H1 (cell line): ENCODE measurements around the gene POLR3C. TPM values are rescaled to one million over a fixed set of nuclear protein-coding genes. Genes with fewer than 3 reads are reported as not detected.

Source experiments
- CTCF ChIA-PET: fragments of 300-600 bp; sonication (Branson Sonifier 250); formaldehyde crosslinking; loops from one replicate; lab custom pipeline; 2021; ENCODE audit not compliant: partially characterized antibody; lab: Charles Lee
- POLR2A ChIA-PET: fragments of 300-600 bp; sonication (Branson Sonifier 250); formaldehyde crosslinking; loops from one replicate; lab custom pipeline; 2021; ENCODE audit warnings: inconsistent platforms; ENCODE audit not compliant: partially characterized antibody; lab: Charles Lee
- DNase-seq, 2 experiments: peaks; one replicate each; pipeline versions ENCODE4 v3.0.0 to v3.0.0-alpha.2; 2010 to 2022; ENCODE audit warnings: low spot score in 2 of 2, low read depth in 1 of 2, mixed read lengths in 1 of 2
- FAIRE-seq: peaks from 2 replicates; lab custom pipeline; 2011; peaks lifted over from hg19 to GRCh38; lab: Jason Lieb, UNC
- H2AFZ ChIP-seq: 2 replicates; pipeline ENCODE4 v1.8.1; 2012; ENCODE audit warnings: low read length, inconsistent platforms
- H2AK5ac ChIP-seq: 2 replicates; pipeline ENCODE4 v1.6.1; 2013; ENCODE audit warnings: low read depth, low read length
- H2BK120ac ChIP-seq: replicated peaks from 2 replicates; pipeline ENCODE3; 2013; ENCODE audit warnings: low read depth, low read length, inconsistent platforms
- H2BK12ac ChIP-seq: 2 replicates; pipeline ENCODE4 v1.6.1; 2013; ENCODE audit warnings: low read depth, low read length
- H2BK15ac ChIP-seq: 2 replicates; pipeline ENCODE4 v1.6.1; 2013; ENCODE audit warnings: low read length
- H2BK20ac ChIP-seq: 2 replicates; pipeline ENCODE4 v1.6.1; 2013; ENCODE audit warnings: low read length
- H2BK5ac ChIP-seq: 2 replicates; pipeline ENCODE4 v1.6.1; 2013; ENCODE audit warnings: low read depth, low read length
- H3K14ac ChIP-seq: 2 replicates; pipeline ENCODE4 v1.6.1; 2013; ENCODE audit warnings: inconsistent platforms; ENCODE audit not compliant: insufficient read length
- H3K18ac ChIP-seq: 2 replicates; pipeline ENCODE4 v1.6.1; 2013; ENCODE audit warnings: low read length; ENCODE audit errors: extremely low read depth
- H3K23ac ChIP-seq: 2 replicates; pipeline ENCODE4 v1.6.1; 2013; ENCODE audit warnings: inconsistent platforms; ENCODE audit not compliant: insufficient read length
- H3K23me2 ChIP-seq: 2 replicates; pipeline ENCODE4 v1.6.1; 2013; ENCODE audit warnings: low read depth, low read length
- H3K27ac ChIP-seq: 2 replicates; pipeline ENCODE4 v1.6.1; 2011; ENCODE audit warnings: low read depth, low read length, inconsistent platforms
- H3K27me3 ChIP-seq, 4 experiments: replicated peaks in 1 of 4; 1 replicate in 1 of 4; 2 replicates in 3 of 4; pipeline versions ENCODE4 v1.6.1 to v1.8.1; 2011 to 2013; ENCODE audit warnings: low read length in 3 of 4, mild to moderate bottlenecking in 3 of 4, inconsistent platforms in 2 of 4, mixed read lengths in 2 of 4, moderate library complexity in 1 of 4; ENCODE audit not compliant: control insufficient read depth in 3 of 4, insufficient read depth in 3 of 4; ENCODE audit errors: extremely low read depth in 1 of 4
- H3K36me3 ChIP-seq, 4 experiments: 2 replicates each; pipeline versions ENCODE4 v1.6.1 to v1.8.1; 2011 to 2013; ENCODE audit warnings: mild to moderate bottlenecking in 4 of 4, low read length in 3 of 4, moderate library complexity in 2 of 4, control low read depth in 1 of 4, inconsistent platforms in 1 of 4; ENCODE audit not compliant: insufficient read depth in 4 of 4, control insufficient read depth in 2 of 4
- H3K4ac ChIP-seq: replicated peaks from 2 replicates; pipeline ENCODE3; 2013; ENCODE audit warnings: low read length, low read depth, mixed read lengths, inconsistent platforms; ENCODE audit not compliant: insufficient read length
- H3K4me1 ChIP-seq, 4 experiments: replicated peaks in 1 of 4; 1 replicate in 1 of 4; 2 replicates in 3 of 4; pipeline versions ENCODE4 v1.6.1 to v1.8.1; 2011 to 2013; ENCODE audit warnings: low read length in 3 of 4, inconsistent platforms in 2 of 4, mixed read lengths in 1 of 4; ENCODE audit not compliant: insufficient read depth in 4 of 4, control insufficient read depth in 3 of 4
- H3K4me2 ChIP-seq, 2 experiments: 2 replicates each; pipeline versions ENCODE4 v1.6.1 to v1.8.1; 2011 to 2013; ENCODE audit warnings: low read depth in 2 of 2, low read length in 2 of 2, control low read depth in 1 of 2, inconsistent platforms in 1 of 2, mild to moderate bottlenecking in 1 of 2; ENCODE audit not compliant: insufficient read depth in 1 of 2
- H3K4me3 ChIP-seq, 4 experiments: fragments of 200-600, 300-600 bp in 1 of 4; sonication (generic), shearing (Covaris generic), sonication (Bioruptor Twin) in 1 of 4; 2 replicates each; pipeline versions ENCODE4 v1.5.1 to v1.8.1; 2011 to 2016; ENCODE audit warnings: low read length in 4 of 4, low read depth in 3 of 4, control low read depth in 2 of 4, inconsistent platforms in 2 of 4, mild to moderate bottlenecking in 2 of 4, mixed read lengths in 1 of 4, moderate library complexity in 1 of 4; ENCODE audit not compliant: insufficient read depth in 2 of 4; ENCODE audit errors: extremely low read depth in 1 of 4
- H3K56ac ChIP-seq: replicated peaks from 2 replicates; pipeline ENCODE3; 2013; ENCODE audit warnings: low read depth, mild to moderate bottlenecking, mixed read lengths, low read length, inconsistent platforms; ENCODE audit not compliant: insufficient read length
- H3K79me1 ChIP-seq: 2 replicates; pipeline ENCODE4 v1.6.1; 2013; ENCODE audit warnings: low read depth, low read length, control low read depth
- H3K79me2 ChIP-seq, 2 experiments: 2 replicates each; pipeline versions ENCODE4 v1.6.1 to v1.8.1; 2012 to 2013; ENCODE audit warnings: low read length in 2 of 2, mild to moderate bottlenecking in 2 of 2, inconsistent platforms in 1 of 2; ENCODE audit not compliant: insufficient read depth in 2 of 2, control insufficient read depth in 1 of 2
- H3K9ac ChIP-seq, 4 experiments: replicated peaks in 1 of 4; 1 replicate in 1 of 4; 2 replicates in 3 of 4; pipeline versions ENCODE4 v1.6.1 to v1.8.1; 2011 to 2013; ENCODE audit warnings: low read depth in 3 of 4, low read length in 3 of 4, control low read depth in 2 of 4, mild to moderate bottlenecking in 2 of 4, moderate library complexity in 2 of 4, inconsistent platforms in 1 of 4; ENCODE audit errors: extremely low read depth in 1 of 4
- H3K9me3 ChIP-seq, 2 experiments: 2 replicates each; pipeline versions ENCODE4 v1.6.1 to v1.8.1; 2012 to 2013; ENCODE audit warnings: mild to moderate bottlenecking in 2 of 2, moderate library complexity in 2 of 2, control low read depth in 1 of 2, inconsistent platforms in 1 of 2, low read depth in 1 of 2, low read length in 1 of 2, mixed read lengths in 1 of 2; ENCODE audit not compliant: insufficient read depth in 2 of 2
- H4K20me1 ChIP-seq, 2 experiments: replicated peaks in 1 of 2; 2 replicates each; pipeline versions ENCODE3 to v1.8.1; 2011 to 2013; ENCODE audit warnings: inconsistent platforms in 2 of 2, low read length in 2 of 2, mild to moderate bottlenecking in 1 of 2; ENCODE audit not compliant: insufficient read depth in 2 of 2, control insufficient read depth in 1 of 2
- H4K5ac ChIP-seq: 2 replicates; pipeline ENCODE4 v1.6.1; 2013; ENCODE audit warnings: low read length, low read depth, mixed read lengths, inconsistent platforms; ENCODE audit not compliant: insufficient read length
- H4K8ac ChIP-seq: 2 replicates; pipeline ENCODE4 v1.8.0; 2013; ENCODE audit warnings: mild to moderate bottlenecking, moderate library complexity, low read length, inconsistent platforms; ENCODE audit not compliant: insufficient read depth; ENCODE audit errors: extremely low read depth
- H4K91ac ChIP-seq: replicated peaks from 2 replicates; pipeline ENCODE3; 2013; ENCODE audit warnings: low read length, mixed read lengths, inconsistent platforms; ENCODE audit not compliant: insufficient read length
- EP300 ChIP-seq, 2 experiments: IDR thresholded peaks; 1 replicate in 1 of 2; 2 replicates in 1 of 2; pipeline ENCODE4 v1.6.1; 2011 to 2012; ENCODE audit warnings: low read depth in 2 of 2, low read length in 2 of 2, mild to moderate bottlenecking in 2 of 2, borderline replicate concordance in 1 of 2, inconsistent platforms in 1 of 2, moderate library complexity in 1 of 2
- NRF1 ChIP-seq: IDR thresholded peaks from 2 replicates; pipeline ENCODE4 v1.6.1; 2011; ENCODE audit warnings: mild to moderate bottlenecking, low read depth, low read length, improper control_type of control experiment
- RNF2 ChIP-seq: fragments of 200-900, 300-1000 bp; sonication (generic); IDR thresholded peaks from 2 replicates; pipeline ENCODE4 v1.7.1; 2016; ENCODE audit warnings: borderline replicate concordance, low read depth, mild to moderate bottlenecking, antibody characterized with exemption, low read length; ENCODE audit not compliant: poor library complexity, severe bottlenecking; ENCODE audit errors: missing control alignments
- SAP30 ChIP-seq: fragments of 300-600 bp; sonication (generic); IDR thresholded peaks from 2 replicates; pipeline ENCODE4 v1.7.1; 2012; ENCODE audit warnings: low read length, moderate library complexity, mild to moderate bottlenecking, inconsistent platforms; ENCODE audit not compliant: insufficient read depth, insufficient replicate concordance
- SUZ12 ChIP-seq: fragments of 200-600 bp; sonication (generic); IDR thresholded peaks from 2 replicates; pipeline ENCODE4 v1.6.1; 2012; ENCODE audit warnings: mild to moderate bottlenecking, inconsistent platforms, low read length, moderate library complexity, mixed read lengths
- TBP ChIP-seq: IDR thresholded peaks from 2 replicates; pipeline ENCODE4 v1.6.1; 2011; ENCODE audit warnings: low read depth, low read length, improper control_type of control experiment
- polyA plus RNA-seq, 7 experiments: library from polyadenylated mRNA; depleted of rRNA in 3 of 7; stranded (reverse) in 5 of 7; unstranded in 2 of 7; fragments of >200 nt in 5 of 7; fragments of 200-250 nt in 2 of 7; gene quantifications; 1 replicate in 5 of 7; 2 replicates in 1 of 7; 4 replicates in 1 of 7; pipeline versions ENCODE4 v1.2.1 to v1.2.3, GENCODE V29; 2011 to 2013; ENCODE audit warnings: missing spikeins in 2 of 7, mixed read lengths in 2 of 7
- total RNA-seq: library from RNA; stranded (reverse); fragmentation: NEBNext Ultra II Directional; extraction: Animal tissue kit (Norgen Biotek cat#: 25700); gene quantifications from 2 replicates; pipeline ENCODE4 v1.2.1, GENCODE V29; 2021
- TF ChIP-seq, protein P1 (sequence below): IDR thresholded peaks from 2 replicates; pipeline ENCODE4 v1.6.1; 2011; ENCODE audit warnings: low read depth, mild to moderate bottlenecking, low read length; ENCODE audit not compliant: insufficient read depth

Gene POLR3C
- total and polyA plus RNA-seq, 2 of the 8 experiments (the other 6 are each of a cell fraction or from before 2014, with no cell fraction given) = 26.8 TPM

DNA sequence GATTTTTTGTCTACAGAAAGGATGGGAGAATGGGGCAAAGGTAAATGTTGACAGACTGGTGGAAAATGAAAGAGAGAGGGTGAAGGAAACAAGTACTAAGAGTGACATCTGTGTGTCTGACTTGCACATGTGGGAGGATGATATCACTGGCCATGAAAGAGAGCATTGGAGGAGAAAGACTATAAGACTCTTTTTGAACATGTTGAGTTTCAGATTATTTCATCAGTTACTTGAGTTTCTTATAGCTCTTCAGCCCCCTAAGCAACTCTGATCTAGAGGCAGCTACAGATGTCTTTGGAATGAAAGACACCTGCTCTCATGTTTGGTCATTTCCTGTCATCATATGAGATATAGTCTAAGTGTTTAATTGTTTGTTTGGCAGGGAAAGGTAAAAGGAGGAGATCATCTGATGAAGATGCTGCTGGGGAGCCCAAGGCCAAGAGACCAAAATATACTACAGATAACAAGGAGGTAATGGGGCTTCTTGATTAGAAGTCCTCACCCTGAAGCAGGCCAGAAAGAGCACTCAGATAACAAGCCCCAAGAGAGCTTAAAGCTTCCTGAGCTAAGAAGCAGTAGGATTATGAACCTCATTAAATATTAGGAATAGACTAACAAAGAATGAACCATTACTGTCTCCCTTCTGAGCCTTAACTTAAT lies 4.5 kb downstream of the POLR3C start:
- Histone ChIP-seq H4K5ac (no peak overlapping the region), H2AFZ (no peak overlapping the region), H4K8ac (no peak overlapping the region), H4K91ac (no peak overlapping the region), H3K79me2 (peaks cover 0 to 11% of the 10 kb centered on the region in 2 experiments; a peak in 3 of 4 replicates), H3K18ac (no peak overlapping the region)
- POLR2A ChIA-PET = interaction anchor here (1.0 to 3.2 kb wide), 5 partner anchors 10 to 56 kb away, joined by 3 to 16 read pairs (median 5); partner anchors contain the start of gene NUDT17
- no peak for TF ChIP-seq NRF1
- TF ChIP-seq TBP = no peak
- no peak for TF ChIP-seq SUZ12
- no peak for TF ChIP-seq SAP30
- TF ChIP-seq EP300 (IDR thresholded peaks at IDR 0.05; ENCODE audit: borderline replicate concordance in 1 of 2, low read depth in 2 of 2, low read length in 2 of 2) = no peak
- no peak for TF ChIP-seq RNF2
- TF ChIP-seq, protein P1, sequence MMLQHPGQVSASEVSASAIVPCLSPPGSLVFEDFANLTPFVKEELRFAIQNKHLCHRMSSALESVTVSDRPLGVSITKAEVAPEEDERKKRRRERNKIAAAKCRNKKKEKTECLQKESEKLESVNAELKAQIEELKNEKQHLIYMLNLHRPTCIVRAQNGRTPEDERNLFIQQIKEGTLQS = no peak
- TF ChIP-seq, all 59 proteins: peak for 0
- Histone ChIP-seq H4K20me1 (peaks cover 2 to 3% of the 10 kb centered on the region in 2 experiments), H2BK20ac (no peak overlapping the region), H2BK15ac (no peak overlapping the region), H2BK5ac (no peak overlapping the region), H3K27me3 (no peaks in the 10 kb centered on the region), H3K4me1 (peaks cover 0 to 4% (median 0%) of the 10 kb centered on the region in 4 experiments; a peak in 1 of 7 replicates), H3K79me1 (no peaks in the 10 kb centered on the region), H2BK12ac (no peak overlapping the region), H3K27ac (no peak overlapping the region), H3K56ac (no peak overlapping the region), H3K9ac (no peak overlapping the region), H3K4ac (no peak overlapping the region), H2AK5ac (no peak overlapping the region), H3K4me3 (no peak overlapping the region), H2BK120ac (no peak overlapping the region), H3K23me2 (peaks cover 5% of the 10 kb centered on the region; the same call in 1 of the 2 replicates), H3K23ac (no peak overlapping the region), H3K36me3 (peaks cover 15 to 54% (median 40%) of the 10 kb centered on the region in 4 experiments; a peak in 7 of 8 replicates), H3K14ac (no peak overlapping the region), H3K4me2 (no peak overlapping the region), H3K9me3 (no peaks in the 10 kb centered on the region)
- CTCF ChIA-PET = interaction anchor here (1.0 to 14.5 kb wide), 3 partner anchors 18 to 187 kb away, joined by 3 to 109 read pairs (median 3); partner anchors contain the start of gene NUDT17
- FAIRE-seq = no peak
- no peak for DNase-seq
